PFSK-1 (cell line): Measurements from ENCODE around the gene MDC1.

Source experiments
- POLR2AphosphoS5 ChIP-seq: IDR thresholded peaks from 2 replicates; pipeline ENCODE4 v1.6.1; 2012; ENCODE audit warnings: low read depth, mild to moderate bottlenecking, control low read depth, low read length, moderate library complexity
- REST ChIP-seq, 2 experiments: IDR thresholded peaks; 2 replicates each; pipeline versions ENCODE4 v1.6.1 to v1.8.0; 2011 to 2012; ENCODE audit warnings: low read depth in 2 of 2, low read length in 2 of 2, control low read depth in 1 of 2, inconsistent platforms in 1 of 2, mild to moderate bottlenecking in 1 of 2, moderate library complexity in 1 of 2; ENCODE audit not compliant: insufficient read depth in 1 of 2
- SIN3A ChIP-seq: IDR thresholded peaks from 2 replicates; pipeline ENCODE4 v1.6.1; 2012; ENCODE audit warnings: mild to moderate bottlenecking, low read length, moderate library complexity, borderline replicate concordance; ENCODE audit not compliant: insufficient read depth
- TAF1 ChIP-seq: IDR thresholded peaks from 2 replicates; pipeline ENCODE4 v1.6.1; 2012; ENCODE audit warnings: low read length, control low read depth, borderline replicate concordance; ENCODE audit not compliant: insufficient read depth

- TF ChIP-seq POLR2AphosphoS5 (peak; percentile 59), REST (IDR thresholded peaks at IDR 0.05; ENCODE audit: insufficient read depth in 1 of 2, low read depth in 2 of 2, low read length in 2 of 2) (no peak), TAF1 (0 out of 2 replicates have a peak, but pooled peaks have one; percentile 43), SIN3A (no peak)
Observed at GRCh38 chr6:30682143-30683117, 34.7 kb downstream of the MDC1 start.
